B cell (primary cell): Measurements from ENCODE around the gene CXCL16.
"Not testable (repeated sequence)": the region's sequence is repeated elsewhere in the genome, so short reads cannot be mapped to it uniquely, and the experiment has no call there.

ENCODE experiments used
- CTCF ChIP-seq: fragments of 200-600 bp; IDR thresholded peaks from one replicate; pipeline ENCODE4 v1.8.0; 2022; ENCODE audit warnings: antibody characterized with exemption, mild to moderate bottlenecking
- EZH2 ChIP-seq: IDR thresholded peaks from 2 replicates; pipeline ENCODE4 v1.6.1; 2012; ENCODE audit warnings: borderline replicate concordance, low read depth, mild to moderate bottlenecking, moderate library complexity, low read length; ENCODE audit not compliant: insufficient read depth, poor library complexity, severe bottlenecking

- TF ChIP-seq CTCF, EZH2: not testable (repeated sequence)
Observed at GRCh38 chr17:4689872-4690271, 49.9 kb downstream of the CXCL16 start.
